Measurements from ENCODE around the gene UNC13D. TPM values are rescaled to one million over a fixed set of nuclear protein-coding genes. Genes with fewer than 3 reads are reported as not detected.

UNC13D gene
- total and polyA plus RNA-seq, 9 of the 15 experiments (the other 6 are each of a cell fraction or from before 2014, with no cell fraction given) = 0.86 to 244 (median 69.2) TPM

DNA sequence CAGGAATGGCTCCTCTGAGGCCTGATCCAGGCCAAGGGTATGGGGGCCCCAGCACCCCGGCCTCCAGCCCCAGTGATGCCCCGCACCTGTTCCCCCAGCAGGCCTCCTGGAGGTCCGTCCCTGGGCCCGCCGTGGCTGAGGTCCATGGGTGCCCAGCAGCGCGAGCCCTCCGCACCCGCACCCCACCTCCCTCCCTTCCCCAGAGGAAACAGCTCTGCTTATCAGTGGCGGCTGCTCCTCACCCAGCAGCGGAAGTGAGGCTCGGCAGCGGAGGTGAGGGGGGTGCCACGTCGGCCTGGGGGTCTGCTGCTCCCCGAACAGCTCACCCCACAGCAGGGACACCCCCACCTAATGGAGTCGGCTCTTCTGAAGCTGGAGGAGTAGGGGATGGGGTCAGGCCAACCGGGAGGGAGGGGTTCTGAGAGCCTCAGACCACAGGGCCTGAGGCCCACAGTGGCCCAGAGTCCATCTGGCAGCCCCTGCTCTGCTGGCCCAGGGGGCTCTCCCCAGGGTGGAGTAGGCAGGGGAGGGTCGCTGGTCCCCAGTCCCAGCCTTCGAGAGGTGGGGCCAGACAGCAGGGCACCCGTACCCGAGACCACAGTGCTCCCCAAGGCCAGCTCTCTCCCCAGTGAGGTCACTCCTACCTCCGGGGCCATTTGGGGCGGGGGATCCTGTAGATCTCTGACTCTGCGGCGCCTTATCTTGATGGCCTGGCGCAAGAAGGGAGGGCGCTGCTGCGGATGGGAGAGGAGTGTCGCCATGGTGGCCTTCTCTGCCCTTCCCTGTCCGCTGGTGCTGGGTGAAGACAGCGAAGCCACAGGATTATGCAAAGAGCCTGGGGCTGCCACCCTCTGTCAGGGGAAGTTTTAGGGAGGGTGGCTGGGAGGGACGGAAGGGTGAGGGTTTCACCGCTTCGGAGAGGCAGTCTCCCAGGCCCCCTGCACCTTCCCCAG is at the start of gene UNC13D (continued):
- no peak for TF ChIP-seq RBM34 (IDR thresholded peaks at IDR 0.05; ENCODE audit: borderline replicate concordance, insufficient read depth, low read length)
- TF ChIP-seq NFRKB (IDR thresholded peaks at IDR 0.05; ENCODE audit: low read depth) = peak; percentile 97
- TF ChIP-seq, protein P1, sequence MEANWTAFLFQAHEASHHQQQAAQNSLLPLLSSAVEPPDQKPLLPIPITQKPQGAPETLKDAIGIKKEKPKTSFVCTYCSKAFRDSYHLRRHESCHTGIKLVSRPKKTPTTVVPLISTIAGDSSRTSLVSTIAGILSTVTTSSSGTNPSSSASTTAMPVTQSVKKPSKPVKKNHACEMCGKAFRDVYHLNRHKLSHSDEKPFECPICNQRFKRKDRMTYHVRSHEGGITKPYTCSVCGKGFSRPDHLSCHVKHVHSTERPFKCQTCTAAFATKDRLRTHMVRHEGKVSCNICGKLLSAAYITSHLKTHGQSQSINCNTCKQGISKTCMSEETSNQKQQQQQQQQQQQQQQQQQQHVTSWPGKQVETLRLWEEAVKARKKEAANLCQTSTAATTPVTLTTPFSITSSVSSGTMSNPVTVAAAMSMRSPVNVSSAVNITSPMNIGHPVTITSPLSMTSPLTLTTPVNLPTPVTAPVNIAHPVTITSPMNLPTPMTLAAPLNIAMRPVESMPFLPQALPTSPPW (CRISPR knock-in tag; IDR thresholded peaks at IDR 0.05) = peak; percentile 93
- TF ChIP-seq ARNT (IDR thresholded peaks at IDR 0.05) = no peak
- peak; percentile 96 for TF ChIP-seq ATF7 (IDR thresholded peaks at IDR 0.05)
- no peak for TF ChIP-seq BCL6 (CRISPR knock-in tag; IDR thresholded peaks at IDR 0.05)
- TF ChIP-seq, protein P2, sequence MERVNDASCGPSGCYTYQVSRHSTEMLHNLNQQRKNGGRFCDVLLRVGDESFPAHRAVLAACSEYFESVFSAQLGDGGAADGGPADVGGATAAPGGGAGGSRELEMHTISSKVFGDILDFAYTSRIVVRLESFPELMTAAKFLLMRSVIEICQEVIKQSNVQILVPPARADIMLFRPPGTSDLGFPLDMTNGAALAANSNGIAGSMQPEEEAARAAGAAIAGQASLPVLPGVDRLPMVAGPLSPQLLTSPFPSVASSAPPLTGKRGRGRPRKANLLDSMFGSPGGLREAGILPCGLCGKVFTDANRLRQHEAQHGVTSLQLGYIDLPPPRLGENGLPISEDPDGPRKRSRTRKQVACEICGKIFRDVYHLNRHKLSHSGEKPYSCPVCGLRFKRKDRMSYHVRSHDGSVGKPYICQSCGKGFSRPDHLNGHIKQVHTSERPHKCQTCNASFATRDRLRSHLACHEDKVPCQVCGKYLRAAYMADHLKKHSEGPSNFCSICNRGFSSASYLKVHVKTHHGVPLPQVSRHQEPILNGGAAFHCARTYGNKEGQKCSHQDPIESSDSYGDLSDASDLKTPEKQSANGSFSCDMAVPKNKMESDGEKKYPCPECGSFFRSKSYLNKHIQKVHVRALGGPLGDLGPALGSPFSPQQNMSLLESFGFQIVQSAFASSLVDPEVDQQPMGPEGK (CRISPR knock-in tag; IDR thresholded peaks at IDR 0.05; ENCODE audit: borderline replicate concordance) = no peak
- TF ChIP-seq, protein P3, sequence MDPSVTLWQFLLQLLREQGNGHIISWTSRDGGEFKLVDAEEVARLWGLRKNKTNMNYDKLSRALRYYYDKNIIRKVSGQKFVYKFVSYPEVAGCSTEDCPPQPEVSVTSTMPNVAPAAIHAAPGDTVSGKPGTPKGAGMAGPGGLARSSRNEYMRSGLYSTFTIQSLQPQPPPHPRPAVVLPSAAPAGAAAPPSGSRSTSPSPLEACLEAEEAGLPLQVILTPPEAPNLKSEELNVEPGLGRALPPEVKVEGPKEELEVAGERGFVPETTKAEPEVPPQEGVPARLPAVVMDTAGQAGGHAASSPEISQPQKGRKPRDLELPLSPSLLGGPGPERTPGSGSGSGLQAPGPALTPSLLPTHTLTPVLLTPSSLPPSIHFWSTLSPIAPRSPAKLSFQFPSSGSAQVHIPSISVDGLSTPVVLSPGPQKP (CRISPR knock-in tag; IDR thresholded peaks at IDR 0.05) = no peak
- TF ChIP-seq, protein P4, sequence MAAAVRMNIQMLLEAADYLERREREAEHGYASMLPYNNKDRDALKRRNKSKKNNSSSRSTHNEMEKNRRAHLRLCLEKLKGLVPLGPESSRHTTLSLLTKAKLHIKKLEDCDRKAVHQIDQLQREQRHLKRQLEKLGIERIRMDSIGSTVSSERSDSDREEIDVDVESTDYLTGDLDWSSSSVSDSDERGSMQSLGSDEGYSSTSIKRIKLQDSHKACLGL (CRISPR knock-in tag; IDR thresholded peaks at IDR 0.05; ENCODE audit: borderline replicate concordance, poor library complexity, severe bottlenecking) = no peak
- TF ChIP-seq, protein P5, sequence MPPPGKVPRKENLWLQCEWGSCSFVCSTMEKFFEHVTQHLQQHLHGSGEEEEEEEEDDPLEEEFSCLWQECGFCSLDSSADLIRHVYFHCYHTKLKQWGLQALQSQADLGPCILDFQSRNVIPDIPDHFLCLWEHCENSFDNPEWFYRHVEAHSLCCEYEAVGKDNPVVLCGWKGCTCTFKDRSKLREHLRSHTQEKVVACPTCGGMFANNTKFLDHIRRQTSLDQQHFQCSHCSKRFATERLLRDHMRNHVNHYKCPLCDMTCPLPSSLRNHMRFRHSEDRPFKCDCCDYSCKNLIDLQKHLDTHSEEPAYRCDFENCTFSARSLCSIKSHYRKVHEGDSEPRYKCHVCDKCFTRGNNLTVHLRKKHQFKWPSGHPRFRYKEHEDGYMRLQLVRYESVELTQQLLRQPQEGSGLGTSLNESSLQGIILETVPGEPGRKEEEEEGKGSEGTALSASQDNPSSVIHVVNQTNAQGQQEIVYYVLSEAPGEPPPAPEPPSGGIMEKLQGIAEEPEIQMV (tag; conservative IDR thresholded peaks at IDR 0.05; ENCODE audit: low read depth) = 0 out of 2 replicates have a peak, but pooled peaks have one; percentile 6
- no peak for TF ChIP-seq ARID2 (IDR thresholded peaks at IDR 0.05)
- TF ChIP-seq, protein P6, sequence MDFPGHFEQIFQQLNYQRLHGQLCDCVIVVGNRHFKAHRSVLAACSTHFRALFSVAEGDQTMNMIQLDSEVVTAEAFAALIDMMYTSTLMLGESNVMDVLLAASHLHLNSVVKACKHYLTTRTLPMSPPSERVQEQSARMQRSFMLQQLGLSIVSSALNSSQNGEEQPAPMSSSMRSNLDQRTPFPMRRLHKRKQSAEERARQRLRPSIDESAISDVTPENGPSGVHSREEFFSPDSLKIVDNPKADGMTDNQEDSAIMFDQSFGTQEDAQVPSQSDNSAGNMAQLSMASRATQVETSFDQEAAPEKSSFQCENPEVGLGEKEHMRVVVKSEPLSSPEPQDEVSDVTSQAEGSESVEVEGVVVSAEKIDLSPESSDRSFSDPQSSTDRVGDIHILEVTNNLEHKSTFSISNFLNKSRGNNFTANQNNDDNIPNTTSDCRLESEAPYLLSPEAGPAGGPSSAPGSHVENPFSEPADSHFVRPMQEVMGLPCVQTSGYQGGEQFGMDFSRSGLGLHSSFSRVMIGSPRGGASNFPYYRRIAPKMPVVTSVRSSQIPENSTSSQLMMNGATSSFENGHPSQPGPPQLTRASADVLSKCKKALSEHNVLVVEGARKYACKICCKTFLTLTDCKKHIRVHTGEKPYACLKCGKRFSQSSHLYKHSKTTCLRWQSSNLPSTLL (IDR thresholded peaks at IDR 0.05) = peak; percentile 84
- peak; percentile 85; the same call in 1 of the 2 replicates for TF ChIP-seq CTBP1 (IDR thresholded peaks at IDR 0.05; ENCODE audit: borderline replicate concordance)
- no peak for TF ChIP-seq KLF13 (tag; IDR thresholded peaks at IDR 0.05; ENCODE audit: borderline replicate concordance, low read depth)
- TF ChIP-seq SRF (CRISPR knock-in tag; IDR thresholded peaks at IDR 0.05) = no peak; a peak in 1 of 4 replicates
- no peak for TF ChIP-seq ZKSCAN1 (IDR thresholded peaks at IDR 0.05; ENCODE audit: low read depth, low read length)
- peak; percentile 94 for TF ChIP-seq ZNF263 (CRISPR knock-in tag; IDR thresholded peaks at IDR 0.05; ENCODE audit: borderline replicate concordance)
